H4 (cell line): Measurements from ENCODE around the gene SLC35F3. TPM values are rescaled to one million over a fixed set of nuclear protein-coding genes. Genes with fewer than 3 reads are reported as not detected.
A peak's percentile ranks its signal among the peaks of the same experiment; 100 is the strongest.
"Not testable (repeated sequence)": the region's sequence is repeated elsewhere in the genome, so short reads cannot be mapped to it uniquely, and the experiment has no call there.

Source experiments
- DNase-seq: peaks from one replicate; pipeline ENCODE4 v3.0.0-alpha.2; 2015; ENCODE audit warnings: low spot score
- total RNA-seq: library from RNA; depleted of rRNA; stranded (reverse); fragments of >200 nt; shearing (Covaris generic); gene quantifications from 2 replicates; pipeline ENCODE4 v1.2.3, GENCODE V29; 2014; rRNA removed

SLC35F3 gene
- not detected in 2 replicates for total RNA-seq

DNA sequence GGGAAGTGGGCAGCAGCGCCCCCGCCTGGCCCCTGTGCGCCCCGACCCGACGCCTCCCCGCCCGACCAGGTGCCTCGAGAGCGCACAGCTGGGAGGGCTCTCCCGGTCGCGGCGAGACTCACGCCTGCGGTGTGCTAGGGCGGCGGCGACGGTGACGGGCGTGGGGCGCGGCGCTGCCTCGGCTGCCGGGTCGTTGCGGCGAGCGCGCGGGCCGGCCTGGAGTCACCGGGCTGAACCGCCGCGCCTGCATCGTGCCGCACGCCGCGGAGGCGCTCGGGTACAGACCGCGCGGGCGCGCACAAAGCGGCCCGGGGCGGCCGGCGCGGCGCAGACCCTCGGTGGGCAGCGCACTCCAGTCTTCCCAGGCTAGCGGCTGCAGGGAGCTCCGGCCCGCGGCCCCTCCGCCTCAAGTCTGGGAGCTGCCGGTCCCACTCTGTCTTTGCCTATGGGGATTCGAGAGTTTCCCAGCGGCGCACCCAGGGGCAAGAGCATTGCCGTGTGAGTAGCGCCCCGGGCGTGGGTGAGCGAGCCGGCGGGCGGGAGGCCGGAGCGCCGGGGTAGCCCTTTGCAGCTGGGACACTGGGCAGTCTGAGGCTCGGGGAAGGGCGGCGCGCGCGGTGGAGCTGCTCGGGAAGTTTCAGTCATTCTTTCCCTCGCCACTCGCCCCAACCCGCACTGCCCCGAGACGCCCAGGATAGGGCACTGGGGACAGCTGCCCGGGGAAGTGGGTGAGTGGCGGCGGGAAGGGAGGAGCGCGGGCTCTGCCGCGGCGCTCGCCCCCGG lies at the start of gene SLC35F3:
Gene SLC35F3, plus strand, starts transcription at position 44 of the 783 bp plus-strand sequence.
- DNase-seq, result no peak

DNA sequence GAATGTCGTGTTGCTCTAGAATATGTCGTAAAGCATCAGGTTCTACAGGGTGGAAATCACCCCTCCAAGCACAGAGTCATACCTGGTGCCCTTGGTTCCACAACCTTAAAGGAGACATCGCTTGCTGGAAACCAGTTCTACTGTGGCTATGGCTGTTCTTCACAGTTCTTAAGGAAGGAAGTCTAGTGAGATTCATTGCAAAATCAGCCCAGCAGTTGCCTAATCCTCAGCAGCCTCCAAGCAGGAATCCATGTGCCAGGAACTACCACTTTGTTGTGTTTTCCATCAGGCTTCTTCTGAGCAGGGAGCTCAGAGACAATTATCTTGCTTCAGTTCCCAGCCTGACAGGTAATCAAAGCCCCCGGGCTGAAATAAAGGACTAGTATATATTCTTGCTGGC lies 45.0 kb upstream of the SLC35F3 start:
- no peak for DNase-seq

DNA sequence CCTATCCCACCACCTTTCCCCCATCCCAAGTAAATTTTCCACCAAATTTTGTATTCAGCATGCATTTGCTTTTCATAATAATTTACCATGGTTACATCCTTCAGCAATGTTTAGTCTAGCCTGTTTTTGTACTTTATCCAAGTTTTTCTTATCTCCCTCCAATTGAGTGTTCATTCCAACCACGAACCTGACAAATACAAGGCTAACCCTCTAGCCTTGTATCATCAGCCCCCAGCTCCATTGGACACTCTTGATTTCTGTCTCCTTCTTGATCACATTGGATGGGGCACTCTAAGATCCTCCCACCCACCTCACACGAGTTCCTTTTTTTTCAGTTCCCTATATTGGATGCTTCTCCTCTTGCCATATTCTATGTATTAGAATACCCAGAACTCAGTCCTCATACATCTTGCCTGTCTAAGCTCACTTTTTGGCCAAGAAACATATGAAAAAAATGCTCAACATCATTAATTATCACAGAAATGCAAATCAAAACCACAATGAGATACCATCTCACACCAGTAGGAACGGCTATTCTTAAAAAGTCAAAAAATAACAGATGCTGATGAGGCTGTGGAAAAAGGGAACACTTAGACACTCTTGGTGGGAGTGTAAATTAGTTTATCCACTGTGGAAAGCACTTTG lies 40.5 kb upstream of the SLC35F3 start:
- DNase-seq, result no peak

- DNase-seq, result no peak
Observed at GRCh38 chr1:233864578-233864977, 39.9 kb upstream of the SLC35F3 start.

- no peak for DNase-seq
Observed at GRCh38 chr1:233865216-233865615, 39.3 kb upstream of the SLC35F3 start.

- DNase-seq, result no peak
Observed at GRCh38 chr1:233865902-233866301, 38.6 kb upstream of the SLC35F3 start.

DNA sequence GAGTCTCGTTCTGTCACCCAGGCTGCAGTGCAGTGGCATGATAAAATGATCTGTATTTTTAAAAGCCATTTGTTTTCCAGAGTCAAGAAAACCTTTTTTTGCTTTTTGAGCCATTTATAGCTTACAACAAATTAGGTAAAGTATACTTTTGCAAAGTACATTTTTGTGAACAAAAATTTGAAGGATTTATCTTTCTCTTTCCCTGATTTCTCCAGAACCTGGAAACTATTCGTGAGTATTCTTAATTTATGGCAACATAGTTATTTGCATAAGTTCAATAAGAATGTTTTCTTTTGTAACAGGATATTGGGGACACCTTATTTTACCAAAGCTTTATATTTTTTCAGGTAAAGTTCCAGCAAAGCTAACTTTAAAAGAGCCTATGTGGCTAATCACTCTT lies 37.4 kb upstream of the SLC35F3 start:
- no peak for DNase-seq

- peak; percentile 15 for DNase-seq
Observed at GRCh38 chr1:233868461-233868860, 36.0 kb upstream of the SLC35F3 start.

- DNase-seq, result no peak
Observed at GRCh38 chr1:233869680-233870079, 34.8 kb upstream of the SLC35F3 start.

GRCh38 chr1:233873666-233874065 lies 30.8 kb upstream of the SLC35F3 start:
- no peak for DNase-seq

GRCh38 chr1:233879841-233880240 lies 24.6 kb upstream of the SLC35F3 start:
- peak; percentile 8 for DNase-seq

GRCh38 chr1:233883671-233884070 lies 20.8 kb upstream of the SLC35F3 start:
- DNase-seq, result no peak

GRCh38 chr1:233884461-233885151 lies 19.9 kb upstream of the SLC35F3 start:
- peak; percentile 30 for DNase-seq

- peak; percentile 22 for DNase-seq
Observed at GRCh38 chr1:233885196-233885920, 19.1 kb upstream of the SLC35F3 start.

- not testable (repeated sequence) for DNase-seq
Observed at GRCh38 chr1:233891151-233891550, 13.3 kb upstream of the SLC35F3 start.

DNA sequence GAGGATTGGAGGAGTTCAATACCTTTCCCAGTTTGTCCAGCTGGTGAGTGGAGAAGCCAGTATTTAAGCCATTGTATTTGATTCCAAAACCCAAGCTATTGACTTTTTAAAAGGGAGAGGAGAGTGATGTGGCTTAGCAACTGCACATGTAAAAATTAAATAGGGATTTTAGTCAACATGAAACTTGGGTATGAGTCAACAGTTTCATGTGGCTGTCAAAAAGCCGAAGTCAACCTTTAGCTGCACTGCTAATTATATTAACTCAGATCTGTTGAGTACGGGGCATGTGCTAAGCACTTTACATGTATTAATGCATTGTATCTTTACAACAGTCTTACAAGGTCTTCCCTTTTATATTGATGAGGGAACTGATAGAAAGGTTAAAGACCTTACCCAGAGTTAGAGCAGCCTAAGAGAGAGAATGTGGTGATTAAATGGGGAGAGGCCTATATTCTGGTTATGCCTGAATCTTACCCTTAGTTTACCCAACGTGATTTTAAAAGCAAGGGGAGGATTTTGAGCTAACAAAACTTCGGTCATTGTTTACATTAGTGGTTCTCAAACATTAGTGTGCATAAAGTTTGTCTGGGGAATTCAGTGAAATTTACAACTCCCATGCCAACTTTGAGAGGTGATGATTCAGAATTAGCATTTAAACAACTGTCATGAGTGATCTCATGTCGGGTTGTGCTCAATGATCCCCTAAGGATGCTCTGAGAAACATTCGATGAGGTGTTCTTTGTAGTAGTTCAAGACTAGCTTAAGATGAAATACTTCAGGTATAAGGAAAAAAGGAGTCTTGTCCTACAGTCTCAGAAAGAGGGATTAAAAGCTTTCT lies 6.9 kb upstream of the SLC35F3 start:
- no peak for DNase-seq

DNA sequence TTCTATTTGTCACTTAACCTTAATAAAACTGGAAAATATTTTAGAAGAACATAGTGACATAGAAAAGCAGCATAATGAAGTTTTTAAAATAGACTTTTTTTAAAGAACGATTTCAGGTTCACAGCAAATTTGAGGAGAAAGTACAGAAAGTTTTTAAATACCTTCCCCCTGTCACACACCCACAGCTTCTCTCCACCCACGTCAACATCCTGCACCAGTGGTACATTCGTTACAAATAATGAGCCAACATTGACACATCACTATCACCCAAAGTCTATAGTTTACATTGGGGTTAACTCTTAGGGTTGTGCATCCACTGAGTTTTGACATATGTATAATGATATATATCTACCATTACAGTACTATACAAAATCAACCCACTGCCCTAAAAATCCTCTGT lies 3.0 kb upstream of the SLC35F3 start:
- no peak for DNase-seq

- DNase-seq, result no peak
Observed at GRCh38 chr1:233905416-233906051, 1.1 kb downstream of the SLC35F3 start.

- DNase-seq, result no peak
Observed at GRCh38 chr1:233907151-233907550, 2.7 kb downstream of the SLC35F3 start.

- no peak for DNase-seq
Observed at GRCh38 chr1:233908092-233908491, 3.6 kb downstream of the SLC35F3 start.

GRCh38 chr1:233909195-233909594 lies 4.7 kb downstream of the SLC35F3 start:
- peak; percentile 90 for DNase-seq
